H1 (cell line): ENCODE data around the gene EPB41L3. TPM values are rescaled to one million over a fixed set of nuclear protein-coding genes. Genes with fewer than 3 reads are reported as not detected.

Experiments used
- CTCF ChIA-PET: fragments of 300-600 bp; sonication (Branson Sonifier 250); formaldehyde crosslinking; loops from one replicate; lab custom pipeline; 2021; ENCODE audit not compliant: partially characterized antibody; lab: Charles Lee
- POLR2A ChIA-PET: fragments of 300-600 bp; sonication (Branson Sonifier 250); formaldehyde crosslinking; loops from one replicate; lab custom pipeline; 2021; ENCODE audit warnings: inconsistent platforms; ENCODE audit not compliant: partially characterized antibody; lab: Charles Lee
- DNase-seq, 2 experiments: peaks; one replicate each; pipeline versions ENCODE4 v3.0.0 to v3.0.0-alpha.2; 2010 to 2022; ENCODE audit warnings: low spot score in 2 of 2, low read depth in 1 of 2, mixed read lengths in 1 of 2
- FAIRE-seq: peaks from 2 replicates; lab custom pipeline; 2011; peaks lifted over from hg19 to GRCh38; lab: Jason Lieb, UNC
- H2AFZ ChIP-seq: 2 replicates; pipeline ENCODE4 v1.8.1; 2012; ENCODE audit warnings: low read length, inconsistent platforms
- H2AK5ac ChIP-seq: 2 replicates; pipeline ENCODE4 v1.6.1; 2013; ENCODE audit warnings: low read depth, low read length
- H2BK120ac ChIP-seq: replicated peaks from 2 replicates; pipeline ENCODE3; 2013; ENCODE audit warnings: low read depth, low read length, inconsistent platforms
- H2BK12ac ChIP-seq: 2 replicates; pipeline ENCODE4 v1.6.1; 2013; ENCODE audit warnings: low read depth, low read length
- H2BK15ac ChIP-seq: 2 replicates; pipeline ENCODE4 v1.6.1; 2013; ENCODE audit warnings: low read length
- H2BK20ac ChIP-seq: 2 replicates; pipeline ENCODE4 v1.6.1; 2013; ENCODE audit warnings: low read length
- H2BK5ac ChIP-seq: 2 replicates; pipeline ENCODE4 v1.6.1; 2013; ENCODE audit warnings: low read depth, low read length
- H3K14ac ChIP-seq: 2 replicates; pipeline ENCODE4 v1.6.1; 2013; ENCODE audit warnings: inconsistent platforms; ENCODE audit not compliant: insufficient read length
- H3K18ac ChIP-seq: 2 replicates; pipeline ENCODE4 v1.6.1; 2013; ENCODE audit warnings: low read length; ENCODE audit errors: extremely low read depth
- H3K23ac ChIP-seq: 2 replicates; pipeline ENCODE4 v1.6.1; 2013; ENCODE audit warnings: inconsistent platforms; ENCODE audit not compliant: insufficient read length
- H3K23me2 ChIP-seq: 2 replicates; pipeline ENCODE4 v1.6.1; 2013; ENCODE audit warnings: low read depth, low read length
- H3K27ac ChIP-seq: 2 replicates; pipeline ENCODE4 v1.6.1; 2011; ENCODE audit warnings: low read depth, low read length, inconsistent platforms
- H3K27me3 ChIP-seq, 4 experiments: replicated peaks in 1 of 4; 1 replicate in 1 of 4; 2 replicates in 3 of 4; pipeline versions ENCODE4 v1.6.1 to v1.8.1; 2011 to 2013; ENCODE audit warnings: low read length in 3 of 4, mild to moderate bottlenecking in 3 of 4, inconsistent platforms in 2 of 4, mixed read lengths in 2 of 4, moderate library complexity in 1 of 4; ENCODE audit not compliant: control insufficient read depth in 3 of 4, insufficient read depth in 3 of 4; ENCODE audit errors: extremely low read depth in 1 of 4
- H3K36me3 ChIP-seq, 4 experiments: 2 replicates each; pipeline versions ENCODE4 v1.6.1 to v1.8.1; 2011 to 2013; ENCODE audit warnings: mild to moderate bottlenecking in 4 of 4, low read length in 3 of 4, moderate library complexity in 2 of 4, control low read depth in 1 of 4, inconsistent platforms in 1 of 4; ENCODE audit not compliant: insufficient read depth in 4 of 4, control insufficient read depth in 2 of 4
- H3K4ac ChIP-seq: replicated peaks from 2 replicates; pipeline ENCODE3; 2013; ENCODE audit warnings: low read length, low read depth, mixed read lengths, inconsistent platforms; ENCODE audit not compliant: insufficient read length
- H3K4me1 ChIP-seq, 4 experiments: replicated peaks in 1 of 4; 1 replicate in 1 of 4; 2 replicates in 3 of 4; pipeline versions ENCODE4 v1.6.1 to v1.8.1; 2011 to 2013; ENCODE audit warnings: low read length in 3 of 4, inconsistent platforms in 2 of 4, mixed read lengths in 1 of 4; ENCODE audit not compliant: insufficient read depth in 4 of 4, control insufficient read depth in 3 of 4
- H3K4me2 ChIP-seq, 2 experiments: 2 replicates each; pipeline versions ENCODE4 v1.6.1 to v1.8.1; 2011 to 2013; ENCODE audit warnings: low read depth in 2 of 2, low read length in 2 of 2, control low read depth in 1 of 2, inconsistent platforms in 1 of 2, mild to moderate bottlenecking in 1 of 2; ENCODE audit not compliant: insufficient read depth in 1 of 2
- H3K4me3 ChIP-seq, 4 experiments: fragments of 200-600, 300-600 bp in 1 of 4; sonication (generic), shearing (Covaris generic), sonication (Bioruptor Twin) in 1 of 4; 2 replicates each; pipeline versions ENCODE4 v1.5.1 to v1.8.1; 2011 to 2016; ENCODE audit warnings: low read length in 4 of 4, low read depth in 3 of 4, control low read depth in 2 of 4, inconsistent platforms in 2 of 4, mild to moderate bottlenecking in 2 of 4, mixed read lengths in 1 of 4, moderate library complexity in 1 of 4; ENCODE audit not compliant: insufficient read depth in 2 of 4; ENCODE audit errors: extremely low read depth in 1 of 4
- H3K56ac ChIP-seq: replicated peaks from 2 replicates; pipeline ENCODE3; 2013; ENCODE audit warnings: low read depth, mild to moderate bottlenecking, mixed read lengths, low read length, inconsistent platforms; ENCODE audit not compliant: insufficient read length
- H3K79me1 ChIP-seq: 2 replicates; pipeline ENCODE4 v1.6.1; 2013; ENCODE audit warnings: low read depth, low read length, control low read depth
- H3K79me2 ChIP-seq, 2 experiments: 2 replicates each; pipeline versions ENCODE4 v1.6.1 to v1.8.1; 2012 to 2013; ENCODE audit warnings: low read length in 2 of 2, mild to moderate bottlenecking in 2 of 2, inconsistent platforms in 1 of 2; ENCODE audit not compliant: insufficient read depth in 2 of 2, control insufficient read depth in 1 of 2
- H3K9ac ChIP-seq, 4 experiments: replicated peaks in 1 of 4; 1 replicate in 1 of 4; 2 replicates in 3 of 4; pipeline versions ENCODE4 v1.6.1 to v1.8.1; 2011 to 2013; ENCODE audit warnings: low read depth in 3 of 4, low read length in 3 of 4, control low read depth in 2 of 4, mild to moderate bottlenecking in 2 of 4, moderate library complexity in 2 of 4, inconsistent platforms in 1 of 4; ENCODE audit errors: extremely low read depth in 1 of 4
- H3K9me3 ChIP-seq, 2 experiments: 2 replicates each; pipeline versions ENCODE4 v1.6.1 to v1.8.1; 2012 to 2013; ENCODE audit warnings: mild to moderate bottlenecking in 2 of 2, moderate library complexity in 2 of 2, control low read depth in 1 of 2, inconsistent platforms in 1 of 2, low read depth in 1 of 2, low read length in 1 of 2, mixed read lengths in 1 of 2; ENCODE audit not compliant: insufficient read depth in 2 of 2
- H4K20me1 ChIP-seq, 2 experiments: replicated peaks in 1 of 2; 2 replicates each; pipeline versions ENCODE3 to v1.8.1; 2011 to 2013; ENCODE audit warnings: inconsistent platforms in 2 of 2, low read length in 2 of 2, mild to moderate bottlenecking in 1 of 2; ENCODE audit not compliant: insufficient read depth in 2 of 2, control insufficient read depth in 1 of 2
- H4K5ac ChIP-seq: 2 replicates; pipeline ENCODE4 v1.6.1; 2013; ENCODE audit warnings: low read length, low read depth, mixed read lengths, inconsistent platforms; ENCODE audit not compliant: insufficient read length
- H4K8ac ChIP-seq: 2 replicates; pipeline ENCODE4 v1.8.0; 2013; ENCODE audit warnings: mild to moderate bottlenecking, moderate library complexity, low read length, inconsistent platforms; ENCODE audit not compliant: insufficient read depth; ENCODE audit errors: extremely low read depth
- H4K91ac ChIP-seq: replicated peaks from 2 replicates; pipeline ENCODE3; 2013; ENCODE audit warnings: low read length, mixed read lengths, inconsistent platforms; ENCODE audit not compliant: insufficient read length
- BACH1 ChIP-seq: IDR thresholded peaks from 2 replicates; pipeline ENCODE4 v1.6.1; 2012; ENCODE audit warnings: low read length, improper control_type of control experiment
- CEBPB ChIP-seq: IDR thresholded peaks from 2 replicates; pipeline ENCODE4 v1.6.1; 2012; ENCODE audit warnings: low read depth, low read length
- CHD1 ChIP-seq: IDR thresholded peaks from 2 replicates; pipeline ENCODE4 v1.6.1; 2012; ENCODE audit warnings: low read depth, low read length, improper control_type of control experiment
- CREB1 ChIP-seq: IDR thresholded peaks from 2 replicates; pipeline ENCODE4 v1.6.1; 2012; ENCODE audit warnings: inconsistent platforms
- HDAC6 ChIP-seq: IDR thresholded peaks from one replicate; pipeline ENCODE4 v1.7.1; 2012; ENCODE audit warnings: low read depth, mild to moderate bottlenecking, inconsistent platforms, low read length, moderate library complexity
- JUN ChIP-seq: IDR thresholded peaks from 2 replicates; pipeline ENCODE4 v1.6.1; 2011; ENCODE audit warnings: low read depth, mild to moderate bottlenecking, improper control_type of control experiment, low read length
- POLR2AphosphoS5 ChIP-seq: IDR thresholded peaks from 2 replicates; pipeline ENCODE4 v1.6.1; 2011; ENCODE audit warnings: low read depth, low read length
- SRF ChIP-seq: IDR thresholded peaks from 2 replicates; pipeline ENCODE4 v1.6.1; 2011; ENCODE audit warnings: mild to moderate bottlenecking, low read depth, low read length, moderate library complexity
- SUZ12 ChIP-seq: fragments of 200-600 bp; sonication (generic); IDR thresholded peaks from 2 replicates; pipeline ENCODE4 v1.6.1; 2012; ENCODE audit warnings: mild to moderate bottlenecking, inconsistent platforms, low read length, moderate library complexity, mixed read lengths
- TAF1 ChIP-seq: IDR thresholded peaks from 2 replicates; pipeline ENCODE4 v1.6.1; 2011; ENCODE audit warnings: mild to moderate bottlenecking, low read depth, low read length
- YY1 ChIP-seq: IDR thresholded peaks from 2 replicates; pipeline ENCODE4 v1.6.1; 2011; ENCODE audit warnings: low read depth, mild to moderate bottlenecking, low read length
- ZNF274 ChIP-seq: IDR thresholded peaks from 2 replicates; pipeline ENCODE4 v1.7.0; 2012; ENCODE audit warnings: low read length, borderline replicate concordance; ENCODE audit errors: extremely low read depth
- WGBS, 2 experiments: shearing (Covaris generic) in 1 of 2; methylation state at CpG; one replicate each; pipeline versions ENCODE4 v1.1.6 to v1.1.7; 2013 to 2015; ENCODE audit warnings: low lambda C conversion rate in 2 of 2, mixed read lengths in 2 of 2, inconsistent platforms in 1 of 2, low coverage in 1 of 2, missing lambda C conversion rate in 1 of 2; ENCODE audit not compliant: insufficient replicate concordance in 2 of 2, insufficient coverage in 1 of 2, insufficient read length in 1 of 2; ENCODE audit errors: extremely low coverage in 1 of 2, missing lambda C conversion rate in 1 of 2; 5-methylcytosine and 5-hydroxymethylcytosine counted together
- polyA plus RNA-seq, 7 experiments: library from polyadenylated mRNA; depleted of rRNA in 3 of 7; stranded (reverse) in 5 of 7; unstranded in 2 of 7; fragments of >200 nt in 5 of 7; fragments of 200-250 nt in 2 of 7; gene quantifications; 1 replicate in 5 of 7; 2 replicates in 1 of 7; 4 replicates in 1 of 7; pipeline versions ENCODE4 v1.2.1 to v1.2.3, GENCODE V29; 2011 to 2013; ENCODE audit warnings: missing spikeins in 2 of 7, mixed read lengths in 2 of 7
- total RNA-seq: library from RNA; stranded (reverse); fragmentation: NEBNext Ultra II Directional; extraction: Animal tissue kit (Norgen Biotek cat#: 25700); gene quantifications from 2 replicates; pipeline ENCODE4 v1.2.1, GENCODE V29; 2021
- TF ChIP-seq, protein P1 (sequence below): IDR thresholded peaks from 2 replicates; pipeline ENCODE4 v1.6.1; 2012; ENCODE audit warnings: inconsistent platforms
- TF ChIP-seq, protein P2 (sequence below): IDR thresholded peaks from 2 replicates; pipeline ENCODE4 v1.6.1; 2012; ENCODE audit warnings: inconsistent platforms

The EPB41L3 gene
- total and polyA plus RNA-seq, 2 of the 8 experiments (the other 6 are each of a cell fraction or from before 2014, with no cell fraction given): 7.9 to 16.1 TPM

DNA sequence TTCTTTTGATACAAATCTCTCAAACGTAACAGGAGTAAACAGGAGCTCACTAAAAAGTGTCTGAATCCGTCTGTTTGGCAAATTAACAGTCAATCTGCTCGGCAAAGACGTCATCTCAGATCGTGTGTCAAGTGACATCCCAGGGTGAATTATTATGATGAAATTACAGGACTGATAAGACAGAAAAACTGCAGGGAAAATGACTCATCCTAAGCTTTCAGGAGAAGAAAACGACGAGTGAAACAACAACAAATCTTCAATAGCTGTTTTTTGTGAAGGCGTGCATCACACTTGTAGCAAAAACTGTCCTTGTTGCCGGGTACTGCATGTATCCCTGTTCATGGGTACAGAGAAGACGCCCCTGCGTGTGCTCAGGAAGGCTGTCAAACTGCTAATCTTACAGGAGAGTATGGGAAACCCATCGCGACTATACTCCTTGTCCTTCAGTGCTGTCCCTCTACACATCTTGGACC lies 24.9 kb downstream of the EPB41L3 start:
- no peaks in the 10 kb centered on the region for H3K79me1 ChIP-seq
- no peaks in the 10 kb centered on the region for H4K20me1 ChIP-seq
- no peak overlapping the region for H2AK5ac ChIP-seq
- H3K18ac ChIP-seq: no peak overlapping the region
- H3K27me3 ChIP-seq: no peaks in the 10 kb centered on the region
- no peaks in the 10 kb centered on the region for H3K79me2 ChIP-seq
- no peak overlapping the region for H3K27ac ChIP-seq
- no peaks in the 10 kb centered on the region for H3K23me2 ChIP-seq
- no peak overlapping the region for H4K8ac ChIP-seq
- FAIRE-seq (no peak), DNase-seq (no peak)
- H2BK12ac ChIP-seq: no peak overlapping the region
- H3K56ac ChIP-seq: no peak overlapping the region
- H3K4me2 ChIP-seq: no peak overlapping the region
- H4K91ac ChIP-seq: no peak overlapping the region
- CTCF ChIA-PET: interaction anchor here (0.8 kb wide), 1 partner anchor 15 kb away, joined by 3 read pairs; no protein-coding TSS in a partner anchor
- H2AFZ ChIP-seq: no peak overlapping the region
- WGBS, 2 experiments: 83% methylated on average over 13 of the region's 13 CpGs; no CpG with 5 or more reads in 1 of the 2 experiments
- H3K4me1 ChIP-seq: no peaks in the 10 kb centered on the region
- no peak overlapping the region for H3K23ac ChIP-seq
- no peak overlapping the region for H2BK20ac ChIP-seq
- H2BK5ac ChIP-seq: no peak overlapping the region
- POLR2A ChIA-PET: no interaction called here
- H2BK120ac ChIP-seq: no peak overlapping the region
- no peaks in the 10 kb centered on the region; a peak in 1 of 8 replicates for H3K36me3 ChIP-seq
- H3K14ac ChIP-seq: no peak overlapping the region
- no peak overlapping the region for H3K9ac ChIP-seq
- no peak overlapping the region for H4K5ac ChIP-seq
- H2BK15ac ChIP-seq: no peak overlapping the region
- no peaks in the 10 kb centered on the region for H3K9me3 ChIP-seq
- no peak overlapping the region for H3K4me3 ChIP-seq
- TF ChIP-seq CHD1: no peak
- TF ChIP-seq, protein P1, sequence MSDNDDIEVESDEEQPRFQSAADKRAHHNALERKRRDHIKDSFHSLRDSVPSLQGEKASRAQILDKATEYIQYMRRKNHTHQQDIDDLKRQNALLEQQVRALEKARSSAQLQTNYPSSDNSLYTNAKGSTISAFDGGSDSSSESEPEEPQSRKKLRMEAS: no peak
- no peak for TF ChIP-seq TAF1
- no peak for TF ChIP-seq ZNF274
- TF ChIP-seq POLR2AphosphoS5: no peak
- no peak for TF ChIP-seq CREB1
- TF ChIP-seq SRF: no peak
- TF ChIP-seq, protein P2, sequence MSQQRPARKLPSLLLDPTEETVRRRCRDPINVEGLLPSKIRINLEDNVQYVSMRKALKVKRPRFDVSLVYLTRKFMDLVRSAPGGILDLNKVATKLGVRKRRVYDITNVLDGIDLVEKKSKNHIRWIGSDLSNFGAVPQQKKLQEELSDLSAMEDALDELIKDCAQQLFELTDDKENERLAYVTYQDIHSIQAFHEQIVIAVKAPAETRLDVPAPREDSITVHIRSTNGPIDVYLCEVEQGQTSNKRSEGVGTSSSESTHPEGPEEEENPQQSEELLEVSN: no peak
- TF ChIP-seq CEBPB: no peak
- TF ChIP-seq BACH1: no peak
- TF ChIP-seq JUN: no peak
- no peak for TF ChIP-seq YY1
- TF ChIP-seq SUZ12: no peak
- TF ChIP-seq HDAC6: no peak
- no peak overlapping the region for H3K4ac ChIP-seq
